Measurements from ENCODE around the gene RRP7A.

DNA sequence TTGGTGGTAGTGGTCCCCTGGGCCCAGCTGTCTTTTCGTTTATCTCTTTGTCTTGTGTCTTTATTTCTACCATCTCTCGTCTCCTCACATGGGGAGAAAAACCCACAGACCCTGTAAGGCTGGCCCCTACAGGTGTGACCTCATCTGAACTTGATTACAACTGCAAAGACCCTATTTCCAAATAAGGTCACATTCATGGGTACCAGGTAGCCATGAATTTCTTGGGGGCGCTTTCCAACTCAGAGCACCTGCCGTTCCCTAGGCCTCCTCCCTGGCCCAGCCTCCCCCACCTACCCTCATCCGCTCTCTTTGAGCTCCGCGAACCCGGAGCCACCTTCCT, 14.0 kb upstream of the RRP7A start:
- TF ChIP-seq POLR2AphosphoS5 (IDR thresholded peaks at IDR 0.05) (no peak), POLR2A (IDR thresholded peaks at IDR 0.05; ENCODE audit: low read depth) (no peak)
- TF ChIP-seq, protein P1, sequence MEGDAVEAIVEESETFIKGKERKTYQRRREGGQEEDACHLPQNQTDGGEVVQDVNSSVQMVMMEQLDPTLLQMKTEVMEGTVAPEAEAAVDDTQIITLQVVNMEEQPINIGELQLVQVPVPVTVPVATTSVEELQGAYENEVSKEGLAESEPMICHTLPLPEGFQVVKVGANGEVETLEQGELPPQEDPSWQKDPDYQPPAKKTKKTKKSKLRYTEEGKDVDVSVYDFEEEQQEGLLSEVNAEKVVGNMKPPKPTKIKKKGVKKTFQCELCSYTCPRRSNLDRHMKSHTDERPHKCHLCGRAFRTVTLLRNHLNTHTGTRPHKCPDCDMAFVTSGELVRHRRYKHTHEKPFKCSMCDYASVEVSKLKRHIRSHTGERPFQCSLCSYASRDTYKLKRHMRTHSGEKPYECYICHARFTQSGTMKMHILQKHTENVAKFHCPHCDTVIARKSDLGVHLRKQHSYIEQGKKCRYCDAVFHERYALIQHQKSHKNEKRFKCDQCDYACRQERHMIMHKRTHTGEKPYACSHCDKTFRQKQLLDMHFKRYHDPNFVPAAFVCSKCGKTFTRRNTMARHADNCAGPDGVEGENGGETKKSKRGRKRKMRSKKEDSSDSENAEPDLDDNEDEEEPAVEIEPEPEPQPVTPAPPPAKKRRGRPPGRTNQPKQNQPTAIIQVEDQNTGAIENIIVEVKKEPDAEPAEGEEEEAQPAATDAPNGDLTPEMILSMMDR (IDR thresholded peaks at IDR 0.05), result no peak

Data from esophagus muscularis mucosa (tissue), 3 donors.